ENCODE results near the gene KAZN.

DNA sequence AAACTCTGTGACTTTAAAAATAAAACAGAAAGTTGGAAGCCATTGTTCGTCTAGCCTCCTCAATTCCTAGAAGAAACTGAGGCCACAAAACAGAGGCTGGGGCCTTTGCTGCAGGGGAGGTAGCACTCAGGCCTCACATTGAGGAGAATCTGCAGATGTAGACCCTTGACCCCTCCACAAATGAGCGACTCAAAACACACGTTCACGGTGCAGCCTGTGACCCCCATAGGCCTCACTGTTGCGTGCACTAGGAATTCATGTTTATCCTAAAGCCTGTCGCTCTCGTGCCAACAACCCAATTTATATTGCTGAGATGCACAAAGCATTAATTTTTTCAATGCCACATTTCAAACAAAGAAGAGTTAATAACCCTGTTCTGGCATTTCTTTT, 560.7 kb downstream of the KAZN start:
- TF ChIP-seq, protein P1, sequence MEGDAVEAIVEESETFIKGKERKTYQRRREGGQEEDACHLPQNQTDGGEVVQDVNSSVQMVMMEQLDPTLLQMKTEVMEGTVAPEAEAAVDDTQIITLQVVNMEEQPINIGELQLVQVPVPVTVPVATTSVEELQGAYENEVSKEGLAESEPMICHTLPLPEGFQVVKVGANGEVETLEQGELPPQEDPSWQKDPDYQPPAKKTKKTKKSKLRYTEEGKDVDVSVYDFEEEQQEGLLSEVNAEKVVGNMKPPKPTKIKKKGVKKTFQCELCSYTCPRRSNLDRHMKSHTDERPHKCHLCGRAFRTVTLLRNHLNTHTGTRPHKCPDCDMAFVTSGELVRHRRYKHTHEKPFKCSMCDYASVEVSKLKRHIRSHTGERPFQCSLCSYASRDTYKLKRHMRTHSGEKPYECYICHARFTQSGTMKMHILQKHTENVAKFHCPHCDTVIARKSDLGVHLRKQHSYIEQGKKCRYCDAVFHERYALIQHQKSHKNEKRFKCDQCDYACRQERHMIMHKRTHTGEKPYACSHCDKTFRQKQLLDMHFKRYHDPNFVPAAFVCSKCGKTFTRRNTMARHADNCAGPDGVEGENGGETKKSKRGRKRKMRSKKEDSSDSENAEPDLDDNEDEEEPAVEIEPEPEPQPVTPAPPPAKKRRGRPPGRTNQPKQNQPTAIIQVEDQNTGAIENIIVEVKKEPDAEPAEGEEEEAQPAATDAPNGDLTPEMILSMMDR (conservative IDR thresholded peaks at IDR 0.05; ENCODE audit: low read length), result no peak
- no peak for TF ChIP-seq EZH2phosphoT487 (IDR thresholded peaks at IDR 0.05; ENCODE audit: borderline replicate concordance)
